GM12878 (cell line): ENCODE results near the gene SPIRE1. TPM values are rescaled to one million over a fixed set of nuclear protein-coding genes. Genes with fewer than 3 reads are reported as not detected.

Experiments used
- ATAC-seq: fragments of 200-7000 bp; cut with Tn5 transposase; 3 replicates; pipeline ENCODE4 v1.9.1; 2020; ENCODE audit warnings: mild to moderate bottlenecking, moderate library complexity
- BruUV-seq: library from RNA; stranded (reverse); fragments of 400-500 nt; replicated peaks from 2 replicates; lab custom pipeline; 2021; lab: Mats Ljungman, UMichigan
- CTCF ChIA-PET: fragments of 300-600 bp; sonication (Branson Sonifier 250); formaldehyde crosslinking; extraction: SDS; loops from one replicate; lab custom pipeline; 2021; ENCODE audit warnings: inconsistent platforms; lab: Yijun Ruan, JAX
- POLR2A ChIA-PET: fragments of 350-600 bp; formaldehyde crosslinking; extraction: SDS; loops from one replicate; lab custom pipeline; 2021; ENCODE audit warnings: inconsistent platforms; lab: Charles Lee
- RAD21 ChIA-PET: fragments of 300-600 bp; sonication (Branson Sonifier 250); formaldehyde crosslinking; loops from one replicate; lab custom pipeline; 2023; ENCODE audit warnings: antibody characterized with exemption; ENCODE audit not compliant: unreplicated experiment; lab: Charles Lee
- SMC1A ChIA-PET: fragments of 300-600 bp; sonication (Branson Sonifier 250); formaldehyde crosslinking; loops from one replicate; lab custom pipeline; 2023; ENCODE audit not compliant: unreplicated experiment, uncharacterized antibody; lab: Charles Lee
- DNase-seq: peaks from one replicate; pipeline ENCODE4 v3.0.0-alpha.2; 2011; ENCODE audit warnings: low read depth, low spot score
- FAIRE-seq: peaks from 3 replicates; lab custom pipeline; 2011; peaks lifted over from hg19 to GRCh38; lab: Jason Lieb, UNC
- H2AFZ ChIP-seq: 2 replicates; pipeline ENCODE4 v1.6.0; 2011; ENCODE audit warnings: low read depth, low read length, control low read depth; ENCODE audit not compliant: control insufficient read depth
- H3K27ac ChIP-seq: 2 replicates; pipeline ENCODE4 v1.5.1; 2011; ENCODE audit warnings: control low read depth; ENCODE audit not compliant: control insufficient read depth, insufficient read depth
- H3K27me3 ChIP-seq, 2 experiments: replicated peaks in 1 of 2; 2 replicates each; pipeline versions ENCODE4 v1.6.0 to v1.6.1; 2011; ENCODE audit warnings: low read length in 1 of 2; ENCODE audit not compliant: control insufficient read depth in 2 of 2, insufficient read depth in 2 of 2
- H3K36me3 ChIP-seq, 2 experiments: 2 replicates each; pipeline ENCODE4 v1.5.1; 2011; ENCODE audit warnings: low read length in 1 of 2; ENCODE audit not compliant: control insufficient read depth in 2 of 2, insufficient read depth in 2 of 2
- H3K4me1 ChIP-seq: 2 replicates; pipeline ENCODE4 v1.6.1; 2011; ENCODE audit warnings: mild to moderate bottlenecking, low read length, moderate library complexity, mixed read lengths; ENCODE audit not compliant: control insufficient read depth, insufficient read depth
- H3K4me2 ChIP-seq: 2 replicates; pipeline ENCODE4 v1.6.0; 2011; ENCODE audit warnings: control low read depth; ENCODE audit not compliant: control insufficient read depth, insufficient read depth
- H3K4me3 ChIP-seq: fragments of 200-600 bp; sonication (generic); 2 replicates; pipeline ENCODE4 v1.5.1; 2016
- H3K79me2 ChIP-seq: 2 replicates; pipeline ENCODE4 v1.6.0; 2011; ENCODE audit warnings: low read length; ENCODE audit not compliant: control insufficient read depth, insufficient read depth
- H3K9ac ChIP-seq: 2 replicates; pipeline ENCODE4 v1.8.0; 2011; ENCODE audit warnings: low read length, control low read depth, mixed read lengths; ENCODE audit not compliant: control insufficient read depth, insufficient read depth
- H3K9me3 ChIP-seq: replicated peaks from 3 replicates; pipeline ENCODE4 v1.5.1; 2011; ENCODE audit warnings: mild to moderate bottlenecking, low read length; ENCODE audit not compliant: control insufficient read depth, insufficient read depth
- H4K20me1 ChIP-seq: 2 replicates; pipeline ENCODE4 v1.6.0; 2011; ENCODE audit not compliant: control insufficient read depth, insufficient read depth
- HCFC1 ChIP-seq: fragments of 150-350 bp; IDR thresholded peaks from 2 replicates; pipeline ENCODE4 v1.6.1; 2014; ENCODE audit warnings: low read length
- IKZF1 ChIP-seq: fragments of 450-650 bp; conservative IDR thresholded peaks from 2 replicates; pipeline ENCODE4 v1.6.1; 2017; ENCODE audit warnings: antibody characterized with exemption, mild to moderate bottlenecking
- NBN ChIP-seq: fragments of 450-650 bp; IDR thresholded peaks from 2 replicates; pipeline ENCODE4 v1.6.1; 2016
- PRDM15 ChIP-seq: fragments of 450-650 bp; formaldehyde crosslinking; IDR thresholded peaks from 2 replicates; pipeline ENCODE4 v1.4.0; 2020; ENCODE audit warnings: mild to moderate bottlenecking, moderate library complexity
- RBBP5 ChIP-seq: fragments of 200-600 bp; sonication (generic); conservative IDR thresholded peaks from 2 replicates; pipeline ENCODE4 v1.6.1; 2016
- SMAD5 ChIP-seq: IDR thresholded peaks from 2 replicates; pipeline ENCODE4 v1.6.1; 2016; ENCODE audit warnings: antibody characterized with exemption, low read depth
- SP1 ChIP-seq: IDR thresholded peaks from one replicate; pipeline ENCODE4 v1.6.1; 2011; ENCODE audit warnings: low read depth, low read length
- YY1 ChIP-seq: IDR thresholded peaks from 2 replicates; pipeline ENCODE4 v1.6.1; 2011; ENCODE audit warnings: low read depth, mild to moderate bottlenecking, low read length
- ZNF687 ChIP-seq: fragments of 450-650 bp; IDR thresholded peaks from 2 replicates; pipeline ENCODE4 v1.6.1; 2017; ENCODE audit warnings: mild to moderate bottlenecking, moderate library complexity
- WGBS: methylation state at CpG from one replicate; pipeline ENCODE4 v1.1.6; 2016; ENCODE audit warnings: low lambda C conversion rate; ENCODE audit not compliant: insufficient replicate concordance, insufficient coverage; ENCODE audit errors: missing lambda C conversion rate; 5-methylcytosine and 5-hydroxymethylcytosine counted together
- in situ Hi-C: fragments of 300-500 bp; cut with MboI; formaldehyde crosslinking; loops from 9 replicates; pipeline ENCODE4 v1.14.3; 2018; ENCODE audit warnings: mixed read lengths
- intact Hi-C: fragments of 100-400 bp; cut with micrococcal nuclease; formaldehyde crosslinking; loops from one replicate; pipeline ENCODE4 v1.14.2; 2022; ENCODE audit not compliant: unreplicated experiment
- polyA plus RNA-seq, 11 experiments: library from polyadenylated mRNA; depleted of rRNA in 4 of 11; unstranded in 6 of 11; stranded (reverse) in 5 of 11; fragments of >200 nt; fragmentation: Nextera tagmentation in 4 of 11; fragmentation: Illumina TruSeq in 1 of 11; extraction: Ambion mirVana in 4 of 11; extraction: Trizol in 1 of 11; gene quantifications; 1 replicate in 1 of 11; 2 replicates in 10 of 11; pipeline versions ENCODE4 v1.2.1 to v1.2.3, GENCODE V29; 2011 to 2016; ENCODE audit warnings: inconsistent platforms in 2 of 11, missing spikeins in 2 of 11, low read depth in 1 of 11
- total RNA-seq, 4 experiments: library from RNA; depleted of rRNA in 3 of 4; stranded (reverse); fragments of >200 nt in 3 of 4; fragmentation: Illumina TruSeq in 1 of 4; extraction: Trizol in 1 of 4; gene quantifications; 2 replicates each; pipeline versions ENCODE4 v1.2.1 to v1.2.3, GENCODE V29; 2013 to 2021

SPIRE1 gene
- total and polyA plus RNA-seq, 10 of the 15 experiments (the other 5 are each of a cell fraction or from before 2014, with no cell fraction given) = 0.18 to 9.2 (median 4.3) TPM

DNA sequence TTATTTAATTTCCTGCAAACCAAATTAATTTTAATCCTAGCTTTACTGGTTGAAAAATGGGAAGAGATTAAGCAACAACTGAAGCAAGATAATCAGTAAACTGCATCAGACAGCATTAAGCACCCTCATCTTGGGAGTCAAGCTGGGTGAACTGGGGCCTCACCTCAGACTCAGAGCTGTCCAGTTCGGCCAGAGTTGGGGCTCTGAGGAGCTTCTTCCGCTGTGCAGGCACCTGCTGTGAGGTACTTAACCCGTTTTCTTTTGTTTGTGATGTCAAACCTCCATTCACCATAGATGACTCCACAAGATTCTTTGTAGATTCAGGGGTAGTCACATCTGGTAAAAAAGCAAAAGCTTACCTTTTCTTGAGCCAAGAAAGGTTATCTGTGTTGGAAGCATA is 178.4 kb downstream of the SPIRE1 start:
- ChIA-PET POLR2A (no interaction called here), RAD21 (no interaction called here), SMC1A (interaction anchor here (0.7 kb wide), 1 partner anchor 180 kb away, joined by 3 read pairs; no protein-coding TSS in a partner anchor), CTCF (interaction anchor here (1.2 to 1.5 kb wide), 3 partner anchors 11 to 87 kb away, joined by 3 to 6 read pairs (median 3); no protein-coding TSS in a partner anchor)
- no TSS peak for BruUV-seq
- no peaks in the 10 kb centered on the region for H3K79me2 ChIP-seq
- 48% methylated on average over 3 of the region's 3 CpGs for WGBS
- DNase-seq (no peak), FAIRE-seq (no peak), ATAC-seq (no peak)
- no peaks in the 10 kb centered on the region for H3K4me1 ChIP-seq
- H3K27ac ChIP-seq = no peak overlapping the region
- no peaks in the 10 kb centered on the region for H3K36me3 ChIP-seq
- H3K4me2 ChIP-seq = no peak overlapping the region
- H3K9me3 ChIP-seq = no peaks in the 10 kb centered on the region
- H3K9ac ChIP-seq = no peak overlapping the region
- no peaks in the 10 kb centered on the region for H4K20me1 ChIP-seq
- in situ Hi-C loops (no loop called here), intact Hi-C loops (no loop called here)
- no peaks in the 10 kb centered on the region; a peak in 1 of 4 replicates for H3K27me3 ChIP-seq
- H2AFZ ChIP-seq = no peak overlapping the region
- no peak for TF ChIP-seq YY1
- no peak for TF ChIP-seq SMAD5
- TF ChIP-seq HCFC1 = no peak
- H3K4me3 ChIP-seq = no peak overlapping the region

- POLR2A ChIA-PET = no interaction called here
- DNase-seq (no peak), ATAC-seq (no peak), FAIRE-seq (no peak)
- Histone ChIP-seq H3K27me3 (no peaks in the 10 kb centered on the region; a peak in 1 of 4 replicates), H3K4me1 (no peaks in the 10 kb centered on the region), H4K20me1 (no peaks in the 10 kb centered on the region), H3K36me3 (no peaks in the 10 kb centered on the region), H2AFZ (no peak overlapping the region), H3K27ac (no peak overlapping the region), H3K9ac (no peak overlapping the region), H3K4me2 (no peak overlapping the region), H3K79me2 (no peaks in the 10 kb centered on the region), H3K4me3 (no peak overlapping the region), H3K9me3 (no peaks in the 10 kb centered on the region)
- in situ Hi-C loops = no loop called here
- no TSS peak for BruUV-seq
- SMC1A ChIA-PET = no interaction called here
- RAD21 ChIA-PET = no interaction called here
- CTCF ChIA-PET = interaction anchor here (1.2 to 1.3 kb wide), 2 partner anchors 12 to 86 kb away, joined by 3 to 6 read pairs; no protein-coding TSS in a partner anchor
- intact Hi-C loops = no loop called here
- WGBS = 91% methylated on average over 12 of the region's 12 CpGs
- TF ChIP-seq IKZF1 (no peak), ZNF687 (no peak), RBBP5 (no peak), PRDM15 (CRISPR knock-in tag) (no peak), SP1 (no peak), NBN (no peak)
Observed at GRCh38 chr18:12478269-12479047, 179.4 kb downstream of the SPIRE1 start.
